Gastrocnemius medialis (tissue), 4 donors: ENCODE results near the gene ITGB2.

Experiments
- POLR2A ChIP-seq, 2 donors: fragments of 450-650 bp; IDR thresholded peaks; one replicate each; pipeline ENCODE4 v1.6.1; 2017; ENCODE audit warnings: antibody characterized with exemption in 2 of 2, mild to moderate bottlenecking in 2 of 2, moderate library complexity in 2 of 2
- TF ChIP-seq, protein P1 (sequence below), 5 experiments: fragments of 450-650 bp in 3 of 5; fragments of 200-600 bp in 2 of 5; sonication (generic) in 2 of 5; IDR thresholded peaks in 4 of 5; conservative IDR thresholded peaks in 1 of 5; 1 replicate in 4 of 5; 2 replicates in 1 of 5; pipeline ENCODE4 v1.5.1; 2016 to 2019; ENCODE audit warnings: antibody characterized with exemption in 5 of 5, mild to moderate bottlenecking in 3 of 5, moderate library complexity in 3 of 5

DNA sequence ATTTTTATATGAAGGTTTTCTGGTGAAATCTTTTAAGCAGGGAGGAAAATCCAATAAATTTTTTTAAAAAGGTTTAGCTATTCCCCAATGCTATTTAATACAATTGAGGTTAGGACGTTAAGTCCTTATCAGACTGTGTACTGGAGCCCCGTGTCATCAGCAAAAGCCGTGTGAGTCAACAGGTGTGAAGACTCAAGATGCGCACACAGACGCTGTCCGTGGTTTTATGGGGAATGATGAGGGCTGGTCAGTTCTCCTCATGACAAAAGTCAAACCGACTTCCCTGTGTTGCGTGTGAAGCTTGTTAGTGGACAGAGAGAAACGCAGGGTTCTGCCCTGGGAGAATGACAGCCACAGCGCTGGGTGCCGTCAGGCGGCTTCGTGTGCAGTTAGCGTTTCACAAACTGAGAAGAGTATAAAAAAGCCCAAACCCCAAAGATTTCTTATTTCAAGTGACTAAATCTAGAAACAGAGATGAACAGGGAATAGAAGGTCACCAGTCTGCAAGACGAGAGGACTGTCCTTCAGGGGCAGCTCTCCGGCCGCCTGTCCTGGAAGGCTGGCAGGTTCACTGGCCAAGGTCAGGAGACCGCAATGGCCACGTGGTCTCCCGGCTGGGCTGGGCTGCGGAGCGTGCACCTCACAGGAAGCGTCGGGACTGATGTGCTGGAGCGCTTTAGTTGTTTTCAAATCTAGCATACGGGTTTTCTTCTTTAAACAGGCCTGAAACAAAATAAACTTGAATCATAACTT lies 69.6 kb downstream of the ITGB2 start:
- peak in 1 of 2 donors; percentile 9 for TF ChIP-seq POLR2A (IDR thresholded peaks at IDR 0.05)
- TF ChIP-seq, protein P1, sequence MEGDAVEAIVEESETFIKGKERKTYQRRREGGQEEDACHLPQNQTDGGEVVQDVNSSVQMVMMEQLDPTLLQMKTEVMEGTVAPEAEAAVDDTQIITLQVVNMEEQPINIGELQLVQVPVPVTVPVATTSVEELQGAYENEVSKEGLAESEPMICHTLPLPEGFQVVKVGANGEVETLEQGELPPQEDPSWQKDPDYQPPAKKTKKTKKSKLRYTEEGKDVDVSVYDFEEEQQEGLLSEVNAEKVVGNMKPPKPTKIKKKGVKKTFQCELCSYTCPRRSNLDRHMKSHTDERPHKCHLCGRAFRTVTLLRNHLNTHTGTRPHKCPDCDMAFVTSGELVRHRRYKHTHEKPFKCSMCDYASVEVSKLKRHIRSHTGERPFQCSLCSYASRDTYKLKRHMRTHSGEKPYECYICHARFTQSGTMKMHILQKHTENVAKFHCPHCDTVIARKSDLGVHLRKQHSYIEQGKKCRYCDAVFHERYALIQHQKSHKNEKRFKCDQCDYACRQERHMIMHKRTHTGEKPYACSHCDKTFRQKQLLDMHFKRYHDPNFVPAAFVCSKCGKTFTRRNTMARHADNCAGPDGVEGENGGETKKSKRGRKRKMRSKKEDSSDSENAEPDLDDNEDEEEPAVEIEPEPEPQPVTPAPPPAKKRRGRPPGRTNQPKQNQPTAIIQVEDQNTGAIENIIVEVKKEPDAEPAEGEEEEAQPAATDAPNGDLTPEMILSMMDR (IDR thresholded peaks at IDR 0.05 in 4 of 5, conservative IDR thresholded peaks at IDR 0.05 in 1 of 5) = no peak
